Fibroblast of skin of abdomen (primary cell): Measurements from ENCODE around the gene C3orf22. TPM values are rescaled to one million over a fixed set of nuclear protein-coding genes. Genes with fewer than 3 reads are reported as not detected.
"Not testable (repeated sequence)": the region's sequence is repeated elsewhere in the genome, so short reads cannot be mapped to it uniquely, and the experiment has no call there.

Source experiments
- DNase-seq: peaks from one replicate; pipeline ENCODE4 v3.0.0-alpha.2; 2013
- polyA plus RNA-seq, 2 experiments: library from polyadenylated mRNA; unstranded; fragments of 120-200 nt; gene quantifications; one replicate each; pipeline ENCODE4 v1.2.1, GENCODE V29; 2013; ENCODE audit not compliant: insufficient read length in 2 of 2

The C3orf22 gene
- polyA plus RNA-seq (2013, experiment 1 of 2; ENCODE audit: insufficient read length) = not detected
- polyA plus RNA-seq (2013, experiment 2 of 2; ENCODE audit: insufficient read length) = not detected

GRCh38 chr3:126558336-126559071, at the start of gene C3orf22:
Gene C3orf22 (minus strand): TSS chr3:126558932. CDS start chr3:126553390, 5,542 bp downstream.
- no peak for DNase-seq

GRCh38 chr3:126607214-126607908, 48.6 kb upstream of the C3orf22 start:
- peak; percentile 58 for DNase-seq

GRCh38 chr3:126606001-126606400, 47.3 kb upstream of the C3orf22 start:
- no peak for DNase-seq

- no peak for DNase-seq
These were observed 46.0 kb upstream of the C3orf22 start for GRCh38 chr3:126604691-126605090.

- no peak for DNase-seq
These were observed 40.4 kb upstream of the C3orf22 start for GRCh38 chr3:126599101-126599500.

GRCh38 chr3:126595479-126595878, 36.7 kb upstream of the C3orf22 start:
- not testable (repeated sequence) for DNase-seq

GRCh38 chr3:126591515-126591914, 32.8 kb upstream of the C3orf22 start:
- not testable (repeated sequence) for DNase-seq

GRCh38 chr3:126582311-126582710, 23.6 kb upstream of the C3orf22 start:
- no peak for DNase-seq

- no peak for DNase-seq
These were observed 22.8 kb upstream of the C3orf22 start for GRCh38 chr3:126581569-126581968.

- DNase-seq = no peak
These were observed 22.0 kb upstream of the C3orf22 start for GRCh38 chr3:126580746-126581145.

GRCh38 chr3:126578702-126579101, 20.0 kb upstream of the C3orf22 start:
- no peak for DNase-seq

- DNase-seq = no peak
These were observed 18.5 kb upstream of the C3orf22 start for GRCh38 chr3:126577261-126577660.

- DNase-seq = no peak
These were observed 14.9 kb upstream of the C3orf22 start for GRCh38 chr3:126573492-126574117.

- no peak for DNase-seq
These were observed 12.3 kb upstream of the C3orf22 start for GRCh38 chr3:126571078-126571477.

GRCh38 chr3:126570103-126570541, 11.4 kb upstream of the C3orf22 start:
- DNase-seq = no peak

GRCh38 chr3:126569390-126569975, 10.8 kb upstream of the C3orf22 start:
- no peak for DNase-seq

- no peak for DNase-seq
These were observed 10.1 kb upstream of the C3orf22 start for GRCh38 chr3:126568776-126569342.

- DNase-seq = no peak
These were observed 9.1 kb upstream of the C3orf22 start for GRCh38 chr3:126567696-126568438.

- DNase-seq = no peak
These were observed 4.1 kb upstream of the C3orf22 start for GRCh38 chr3:126562737-126563276.

- DNase-seq = no peak
These were observed 971 bp downstream of the C3orf22 start for GRCh38 chr3:126557761-126558160.

GRCh38 chr3:126557415-126557745, 1.4 kb downstream of the C3orf22 start:
- DNase-seq = no peak
